ENCODE measurements around the gene PLCH2. TPM values are rescaled to one million over a fixed set of nuclear protein-coding genes. Genes with fewer than 3 reads are reported as not detected.

The PLCH2 gene
- polyA plus RNA-seq, 1 donor from 2014 or later, result 5.7 TPM

- Histone ChIP-seq H2AFZ (ENCODE audit: low read depth, low read length) (no peak overlapping the region), H3K36me3 (ENCODE audit: insufficient read depth, low read length) (no peaks in the 10 kb centered on the region), H3K9me3 (ENCODE audit: low read length) (no peaks in the 10 kb centered on the region), H3K27me3 (ENCODE audit: insufficient read depth, low read depth, low read length) (no peaks in the 10 kb centered on the region), H4K20me1 (ENCODE audit: insufficient read depth) (no peaks in the 10 kb centered on the region), H3K79me2 (replicated peaks; ENCODE audit: insufficient read depth, low read length) (no peaks in the 10 kb centered on the region), H3F3A (ENCODE audit: insufficient read depth, low read length, poor library complexity, severe bottlenecking) (no peaks in the 10 kb centered on the region), H3K4me3 (ENCODE audit: low read length) (no peak overlapping the region), H3K9me2 (ENCODE audit: insufficient read depth, low read length) (no peaks in the 10 kb centered on the region), H3K9ac (ENCODE audit: low read length) (no peak overlapping the region), H3K4me2 (ENCODE audit: low read length) (no peak overlapping the region), H3K27ac (ENCODE audit: low read length) (no peak overlapping the region)
- TF ChIP-seq MXI1 (conservative IDR thresholded peaks at IDR 0.05; ENCODE audit: poor library complexity, severe bottlenecking) (no peak), TAF1 (IDR thresholded peaks at IDR 0.05; ENCODE audit: low read depth) (no peak), EZH2 (IDR thresholded peaks at IDR 0.05; ENCODE audit: borderline replicate concordance, insufficient read depth, low read length, poor library complexity, severe bottlenecking) (no peak), CTCF (IDR thresholded peaks at IDR 0.05; ENCODE audit: poor library complexity, severe bottlenecking) (no peak)
Observed at GRCh38 chr1:2498648-2499047, 22.6 kb downstream of the PLCH2 start.

- Histone ChIP-seq H3K9me3 (ENCODE audit: low read length) (no peaks in the 10 kb centered on the region), H3K36me3 (ENCODE audit: insufficient read depth, low read length) (no peaks in the 10 kb centered on the region), H3K79me2 (replicated peaks; ENCODE audit: insufficient read depth, low read length) (no peaks in the 10 kb centered on the region), H4K20me1 (ENCODE audit: insufficient read depth) (no peaks in the 10 kb centered on the region), H2AFZ (ENCODE audit: low read depth, low read length) (no peak overlapping the region), H3K9me2 (ENCODE audit: insufficient read depth, low read length) (no peaks in the 10 kb centered on the region), H3K4me3 (ENCODE audit: low read length) (no peak overlapping the region), H3F3A (ENCODE audit: insufficient read depth, low read length, poor library complexity, severe bottlenecking) (no peaks in the 10 kb centered on the region), H3K4me2 (ENCODE audit: low read length) (no peak overlapping the region), H3K27ac (ENCODE audit: low read length) (no peak overlapping the region), H3K9ac (ENCODE audit: low read length) (no peak overlapping the region), H3K27me3 (ENCODE audit: insufficient read depth, low read depth, low read length) (no peaks in the 10 kb centered on the region)
- TF ChIP-seq MXI1 (conservative IDR thresholded peaks at IDR 0.05; ENCODE audit: poor library complexity, severe bottlenecking) (no peak), EP300 (conservative IDR thresholded peaks at IDR 0.05; ENCODE audit: poor library complexity, severe bottlenecking) (no peak), SMC3 (conservative IDR thresholded peaks at IDR 0.05; ENCODE audit: poor library complexity) (no peak), EZH2 (IDR thresholded peaks at IDR 0.05; ENCODE audit: borderline replicate concordance, insufficient read depth, low read length, poor library complexity, severe bottlenecking) (no peak), REST (IDR thresholded peaks at IDR 0.05; ENCODE audit: borderline replicate concordance) (no peak), TAF1 (IDR thresholded peaks at IDR 0.05; ENCODE audit: low read depth) (no peak), POLR2AphosphoS5 (IDR thresholded peaks at IDR 0.05) (no peak)
Observed at GRCh38 chr1:2499260-2499659, 23.2 kb downstream of the PLCH2 start.
